ENCODE data around the gene RPH3AL.
"Not testable (repeated sequence)": the region's sequence is repeated elsewhere in the genome, so short reads cannot be mapped to it uniquely, and the experiment has no call there.

Gene RPH3AL

DNA sequence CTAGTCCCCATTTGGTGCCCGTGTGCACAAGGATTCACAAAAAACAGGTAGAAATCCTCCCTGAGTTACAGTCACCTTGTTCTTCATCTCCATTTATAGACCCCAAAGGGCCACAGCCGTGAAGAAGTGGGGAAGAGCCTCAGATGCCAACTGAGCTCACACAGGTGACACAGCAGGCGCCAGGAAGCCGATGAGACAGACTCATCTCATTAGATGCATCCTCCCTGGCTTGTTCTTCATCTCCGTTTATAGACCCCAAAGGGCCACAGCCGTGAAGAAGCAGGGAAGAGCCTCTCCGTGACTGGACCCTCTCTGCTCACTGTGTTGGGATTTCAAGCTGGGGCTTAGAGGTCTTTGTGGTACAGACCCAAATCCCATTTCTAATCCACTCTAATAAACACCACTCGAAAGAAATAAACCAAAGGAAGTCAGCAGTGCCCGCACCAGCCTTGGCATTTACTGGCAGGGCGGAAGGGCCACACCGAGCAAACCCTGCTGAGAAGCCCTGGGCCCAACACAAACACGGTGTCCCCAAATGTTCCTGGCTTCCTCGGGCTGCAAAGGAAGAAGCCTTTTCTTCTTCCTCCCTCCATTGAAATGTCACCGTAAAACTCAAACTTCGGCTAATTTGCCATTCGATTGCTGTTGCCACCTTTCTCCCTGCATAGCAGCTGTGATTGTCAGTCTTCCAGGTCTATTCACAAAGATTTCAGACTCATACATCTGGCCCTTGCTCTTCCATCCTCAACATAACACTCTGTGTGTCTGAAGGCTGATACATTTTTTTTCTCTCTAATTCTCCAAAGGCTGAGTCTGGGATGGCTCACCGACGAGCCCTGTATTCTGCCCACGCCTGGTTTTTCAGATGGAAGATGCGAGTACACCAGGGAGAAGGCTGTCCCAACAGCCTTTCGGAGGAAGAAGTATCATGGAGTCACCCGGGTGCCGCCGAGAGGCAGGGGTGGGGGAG, 126.2 kb downstream of the RPH3AL start:
- DNase-seq (ENCODE audit: low spot score), result no peak

DNA sequence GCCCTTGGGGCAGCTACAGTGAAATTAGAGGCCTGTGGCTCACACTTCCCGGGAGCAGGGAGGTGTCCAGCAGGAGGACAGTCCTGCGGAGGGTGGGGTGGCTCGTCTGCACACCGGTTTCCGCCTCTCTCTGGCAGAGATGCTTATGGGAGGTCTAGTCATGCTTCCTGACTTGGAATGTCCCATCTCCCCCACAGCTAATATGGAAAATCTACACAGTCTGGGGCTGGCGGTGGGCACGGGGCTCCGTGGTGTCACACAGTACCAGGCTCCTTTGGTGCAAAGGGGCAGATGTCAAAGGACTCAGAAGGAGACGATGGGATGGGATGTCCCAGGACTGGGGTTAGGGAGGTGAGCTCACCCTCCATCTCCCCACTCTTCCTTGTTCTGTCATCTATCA, 127.1 kb downstream of the RPH3AL start:
- DNase-seq (ENCODE audit: low spot score), result no peak

DNA sequence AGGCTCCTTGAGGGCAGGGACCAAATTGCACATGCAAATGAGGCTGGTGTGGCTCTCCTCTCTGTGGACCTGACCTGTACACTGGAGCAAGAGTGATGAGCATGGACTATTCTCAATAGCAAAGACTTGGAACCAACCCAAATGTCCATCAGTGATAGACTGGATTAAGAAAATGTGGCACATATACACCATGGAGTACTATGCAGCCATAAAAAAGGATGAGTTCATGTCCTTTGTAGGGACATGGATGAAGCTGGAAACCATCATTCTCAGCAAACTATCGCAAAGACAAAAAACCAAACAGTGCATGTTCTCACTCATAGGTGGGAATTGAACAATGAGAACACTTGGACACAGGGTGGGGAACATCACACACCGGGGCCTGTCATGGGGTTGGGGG, 128.0 kb downstream of the RPH3AL start:
- DNase-seq (ENCODE audit: low spot score), result not testable (repeated sequence)

DNA sequence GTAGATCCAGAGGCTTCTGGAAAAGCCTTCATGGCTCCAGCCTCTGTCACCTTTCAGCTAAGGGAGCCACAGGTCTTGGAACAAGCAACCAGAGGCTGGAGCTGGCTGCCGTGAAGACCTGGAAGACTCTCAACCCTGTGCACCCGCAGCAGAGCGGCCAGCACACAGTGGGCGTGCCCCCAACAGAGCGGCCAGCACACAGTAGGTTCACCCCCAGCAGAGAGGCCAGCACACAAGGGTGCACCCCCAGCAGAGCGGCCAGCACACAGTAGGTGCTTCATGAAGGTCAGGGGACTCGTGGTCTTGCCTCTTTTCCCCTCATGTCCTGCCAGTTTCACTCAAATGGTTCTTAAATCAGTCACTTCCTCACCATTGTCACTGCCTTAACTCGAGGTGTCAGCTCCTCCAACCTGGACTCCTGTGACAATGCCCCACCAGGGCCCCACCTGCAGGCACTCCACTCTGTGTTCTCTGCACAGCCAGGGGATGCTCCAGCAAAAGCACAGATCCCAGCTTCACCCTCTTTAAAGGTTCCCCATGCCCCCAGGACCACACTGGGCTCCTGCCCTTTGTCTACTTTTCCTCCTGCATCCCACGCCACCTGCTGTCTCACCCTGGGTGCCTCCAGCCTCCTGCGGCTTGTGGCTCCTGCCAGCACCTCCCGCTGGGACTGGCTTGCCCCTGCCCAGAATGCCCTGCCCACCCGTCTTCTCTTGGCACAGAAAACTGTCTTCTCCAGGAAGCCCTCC, 128.7 kb downstream of the RPH3AL start:
- no peak for DNase-seq (ENCODE audit: low spot score)

DNA sequence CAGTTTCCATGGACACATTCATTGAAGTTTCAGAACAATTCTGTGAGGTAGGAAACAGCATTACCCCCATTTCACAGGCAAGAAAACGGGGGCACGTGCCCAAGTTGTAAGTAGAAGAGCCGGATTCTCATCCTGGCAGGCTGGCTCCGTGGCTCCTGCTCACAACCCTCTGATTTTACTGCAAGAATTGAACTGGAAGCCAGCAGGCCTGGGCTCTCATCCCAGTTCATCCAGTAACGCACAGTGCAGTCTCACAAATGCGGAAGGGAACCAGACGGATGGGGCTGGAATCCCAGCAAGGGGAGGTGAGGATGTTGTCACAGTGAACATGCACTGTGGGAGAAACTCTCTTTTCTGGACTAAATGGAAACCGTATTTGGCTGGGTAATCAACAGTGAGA, 130.4 kb downstream of the RPH3AL start:
- no peak for DNase-seq (ENCODE audit: low spot score)

DNA sequence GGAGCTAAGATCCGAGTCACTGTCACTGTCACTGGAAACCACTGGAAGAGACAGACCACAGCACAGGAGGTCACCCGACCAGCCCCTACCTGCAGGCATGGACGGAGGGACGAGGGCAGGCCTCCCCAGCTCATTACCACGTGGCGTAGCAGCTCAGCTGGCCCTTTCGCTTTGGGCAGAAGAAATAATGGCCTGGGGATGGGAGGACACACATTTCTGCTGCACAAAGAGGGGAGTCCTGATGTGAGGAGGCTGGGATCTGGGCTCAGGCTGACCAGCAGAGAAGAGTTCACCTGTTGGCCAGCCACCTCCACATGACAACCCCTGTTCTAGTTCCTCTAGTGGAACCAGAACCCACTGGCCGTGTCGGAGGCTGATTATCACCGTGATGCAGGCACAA, 132.9 kb downstream of the RPH3AL start:
- DNase-seq (ENCODE audit: low spot score), result no peak

DNA sequence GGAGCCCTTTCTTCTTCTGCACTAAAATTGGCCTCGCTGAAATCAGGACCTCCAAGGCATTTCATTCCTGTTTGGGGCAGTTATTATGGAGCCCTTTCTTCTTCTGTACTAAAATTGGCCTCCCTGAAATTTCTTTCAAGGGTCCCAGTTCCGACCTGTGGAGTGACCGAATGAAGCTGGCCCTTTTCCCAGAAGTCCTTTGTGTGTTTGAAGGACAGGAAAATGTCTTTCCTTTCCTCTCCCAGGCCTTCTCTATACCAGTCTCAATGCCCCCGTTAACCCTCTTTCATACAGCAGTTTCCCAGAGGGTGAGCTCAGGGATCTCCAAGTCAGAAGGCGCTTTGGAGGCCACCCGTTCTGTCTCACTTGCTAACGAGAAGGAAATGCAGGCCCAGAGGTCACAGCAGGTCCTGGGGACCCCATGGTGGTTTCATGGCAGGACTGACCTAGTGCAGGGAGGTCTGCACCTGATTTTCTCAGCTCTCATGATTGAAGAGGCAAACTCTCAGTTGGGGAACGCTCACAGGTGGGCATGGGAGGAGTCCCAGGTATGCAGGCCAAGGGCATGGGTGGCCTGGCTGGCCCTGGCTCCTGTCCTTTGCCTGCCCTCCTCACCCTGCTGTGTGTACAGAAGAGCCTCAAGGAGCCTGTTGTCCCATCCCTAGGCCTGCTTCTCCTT, 134.0 kb downstream of the RPH3AL start:
- no peak for DNase-seq (ENCODE audit: low spot score)

DNA sequence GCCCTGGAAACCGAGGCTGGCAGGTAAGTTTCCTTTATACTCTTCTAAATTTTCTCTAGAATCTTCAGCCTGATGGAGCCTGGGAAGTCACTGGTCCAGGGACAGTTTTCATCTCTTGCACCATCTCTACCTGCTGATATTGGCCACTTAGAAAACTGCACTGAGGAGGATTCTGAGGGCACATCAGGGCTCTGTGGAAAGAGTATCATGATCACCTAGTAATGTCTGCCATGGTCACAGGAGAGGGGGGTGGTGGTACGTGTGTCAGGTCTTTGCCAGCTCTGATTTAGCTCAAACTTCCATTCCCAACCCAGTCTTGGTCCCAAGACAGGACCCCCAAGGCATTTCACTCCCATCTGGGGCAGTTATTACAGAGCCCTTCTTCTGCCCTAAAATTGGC, 136.0 kb downstream of the RPH3AL start:
- no peak for DNase-seq (ENCODE audit: low spot score)

DNA sequence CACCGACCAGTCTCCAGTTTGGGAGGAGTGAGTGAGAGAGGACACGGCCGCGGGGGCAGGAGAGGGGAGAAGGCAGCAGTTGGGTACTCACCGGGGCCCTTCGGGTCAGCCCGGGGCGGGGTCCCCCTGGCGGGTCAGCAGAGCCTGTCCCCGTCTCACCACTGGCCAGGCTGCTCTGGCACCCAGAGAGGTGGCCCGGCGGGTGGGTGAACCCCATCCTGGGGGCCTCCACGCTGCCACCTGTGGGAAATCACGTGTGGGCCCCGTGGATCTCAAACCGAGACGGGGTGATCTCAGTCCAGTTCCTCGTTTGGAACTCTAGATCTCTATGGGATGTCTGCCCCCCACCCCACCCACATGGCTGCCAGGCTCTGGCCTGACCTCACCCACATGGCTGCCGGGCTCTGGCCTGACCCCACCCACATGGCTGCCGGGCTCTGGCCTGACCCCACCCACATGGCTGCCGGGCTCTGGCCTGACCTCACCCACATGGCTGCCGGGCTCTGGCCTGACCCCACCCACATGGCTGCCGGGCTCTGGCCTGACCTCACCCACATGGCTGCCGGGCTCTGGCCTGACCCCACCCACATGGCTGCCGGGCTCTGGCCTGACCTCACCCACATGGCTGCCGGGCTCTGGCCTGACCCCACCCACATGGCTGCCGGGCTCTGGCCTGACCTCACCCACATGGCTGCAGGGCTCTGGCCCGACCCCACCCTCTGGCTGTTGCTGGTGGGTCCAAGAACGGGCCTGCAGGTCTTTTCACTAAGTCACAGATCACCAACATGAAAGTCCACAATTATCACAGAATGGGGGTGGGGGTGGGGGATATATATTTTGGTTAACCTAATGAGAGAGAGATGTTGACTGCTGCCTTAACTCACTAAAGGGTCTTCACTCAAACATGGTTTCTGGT, 136.8 kb downstream of the RPH3AL start:
- not testable (repeated sequence) for DNase-seq (ENCODE audit: low spot score)

DNA sequence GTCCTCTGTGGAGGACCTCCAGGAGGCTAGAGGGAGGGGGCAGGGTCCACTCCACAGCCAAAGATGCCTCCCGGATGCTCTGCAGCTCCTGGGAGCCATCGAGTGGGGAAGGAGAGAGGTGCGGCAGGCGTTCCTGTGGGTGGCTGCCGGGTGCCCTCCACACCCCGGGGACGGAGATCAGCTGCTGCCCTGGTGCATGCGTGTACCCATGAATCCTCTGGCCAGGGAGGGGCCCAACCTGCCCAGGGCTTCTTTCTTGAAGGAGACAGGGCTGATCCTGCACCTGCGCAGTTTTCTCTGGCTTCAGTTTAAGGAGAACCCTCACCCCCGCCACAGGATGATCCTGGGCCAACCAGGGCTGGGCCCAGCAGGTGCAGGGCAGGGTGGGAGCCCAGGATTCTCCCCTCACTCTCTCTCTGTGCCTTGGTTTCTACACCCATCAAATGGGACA, 137.7 kb downstream of the RPH3AL start:
- DNase-seq (ENCODE audit: low spot score), result no peak

DNA sequence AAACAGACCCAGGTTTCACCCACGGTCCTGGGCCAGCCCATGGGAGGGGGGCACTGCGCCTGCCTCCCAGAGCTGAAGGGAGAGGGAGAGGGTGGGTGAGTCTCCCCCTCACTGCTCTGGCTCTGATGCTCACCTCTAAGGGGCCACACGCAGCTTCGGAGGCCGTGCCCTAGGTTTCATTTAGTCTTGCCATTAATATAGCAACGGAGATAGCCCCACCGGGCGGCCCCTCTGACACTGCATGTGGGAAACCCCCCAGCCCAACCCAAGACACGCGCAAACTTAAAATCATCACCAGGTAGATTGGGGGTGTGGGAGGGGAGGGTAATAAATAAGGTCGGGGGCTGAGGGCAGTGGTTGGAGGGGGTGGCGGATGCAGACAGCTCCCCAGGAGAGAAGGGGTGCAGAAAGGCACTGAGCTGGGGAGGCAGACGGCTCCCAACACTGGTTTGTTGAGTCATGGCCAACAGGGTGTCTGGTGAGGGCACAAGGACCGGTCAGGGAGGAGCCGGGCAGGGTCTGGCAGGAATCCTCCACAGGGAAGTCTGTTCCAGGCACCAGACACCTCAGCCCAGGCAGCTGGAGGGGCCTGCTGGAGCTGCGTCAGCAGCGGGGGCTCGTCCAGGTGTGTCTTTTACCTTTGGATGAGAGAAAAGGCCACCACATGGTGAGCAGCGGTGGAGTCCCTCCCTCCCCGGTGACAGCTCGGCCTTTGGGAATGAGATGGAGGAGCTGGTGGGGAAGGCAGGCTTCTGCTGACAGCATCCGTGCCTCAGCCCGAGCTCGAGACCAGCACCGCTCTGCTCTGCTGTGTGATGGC, 139.1 kb downstream of the RPH3AL start:
- DNase-seq (ENCODE audit: low spot score), result no peak

DNA sequence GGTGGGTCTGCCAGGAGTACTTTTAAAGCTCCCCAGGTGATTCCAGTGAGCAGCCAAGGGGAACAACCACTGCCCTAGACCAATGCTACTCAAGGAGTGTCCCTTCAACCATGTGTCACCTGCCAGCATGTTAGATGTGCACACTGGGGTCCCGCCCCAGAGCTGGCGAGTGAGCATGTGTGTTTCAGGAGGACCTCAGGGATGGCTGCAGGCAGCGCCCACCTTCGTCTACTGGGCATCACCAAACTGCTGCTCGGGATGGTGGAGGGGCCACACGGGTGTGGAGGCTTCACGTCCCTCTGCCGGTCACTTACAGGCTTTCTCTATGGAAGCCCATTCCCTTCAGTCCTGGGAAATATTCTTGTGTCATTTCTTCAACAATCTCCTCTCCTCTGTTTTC, 142.2 kb downstream of the RPH3AL start:
- no peak for DNase-seq (ENCODE audit: low spot score)

DNA sequence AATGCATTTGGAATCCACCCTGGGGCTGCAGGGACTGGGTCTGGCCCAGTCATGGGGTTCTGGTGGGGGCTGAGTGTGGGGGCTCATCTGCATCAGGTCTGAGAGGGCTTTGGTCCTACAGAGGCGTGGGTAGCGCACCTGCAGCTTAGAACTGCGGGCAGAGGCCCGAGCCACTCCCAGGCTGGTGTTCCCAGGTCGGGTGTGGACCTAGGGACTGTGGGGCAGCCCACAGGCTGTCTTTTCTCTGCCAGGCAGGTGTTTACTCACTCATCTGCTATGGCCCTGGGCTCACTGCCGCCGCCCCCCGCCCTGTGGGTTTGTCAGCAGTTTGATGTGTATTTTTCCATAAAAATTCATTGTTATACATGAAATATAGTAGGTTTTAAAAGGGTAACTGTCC, 144.2 kb downstream of the RPH3AL start:
- no peak for DNase-seq (ENCODE audit: low spot score)

DNA sequence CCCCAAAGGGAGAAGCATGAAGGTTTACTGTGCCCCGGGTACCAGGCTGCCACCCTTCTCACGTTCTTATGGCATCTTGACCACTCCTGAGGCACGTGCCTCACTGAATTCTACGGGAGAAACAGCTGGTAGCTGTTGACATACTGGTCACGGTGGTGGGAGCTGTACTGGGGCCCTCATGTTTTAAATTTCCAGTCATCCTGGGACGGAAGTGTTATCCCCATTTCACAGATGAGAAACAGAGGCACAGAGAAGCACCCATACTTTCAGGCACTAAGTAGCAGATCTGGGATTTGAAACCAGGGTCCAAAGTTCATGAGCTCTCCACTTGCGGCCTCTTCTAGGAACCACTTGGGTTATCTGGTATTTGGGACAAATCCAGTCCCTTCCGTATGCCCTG, 144.8 kb downstream of the RPH3AL start:
- no peak for DNase-seq (ENCODE audit: low spot score)

DNA sequence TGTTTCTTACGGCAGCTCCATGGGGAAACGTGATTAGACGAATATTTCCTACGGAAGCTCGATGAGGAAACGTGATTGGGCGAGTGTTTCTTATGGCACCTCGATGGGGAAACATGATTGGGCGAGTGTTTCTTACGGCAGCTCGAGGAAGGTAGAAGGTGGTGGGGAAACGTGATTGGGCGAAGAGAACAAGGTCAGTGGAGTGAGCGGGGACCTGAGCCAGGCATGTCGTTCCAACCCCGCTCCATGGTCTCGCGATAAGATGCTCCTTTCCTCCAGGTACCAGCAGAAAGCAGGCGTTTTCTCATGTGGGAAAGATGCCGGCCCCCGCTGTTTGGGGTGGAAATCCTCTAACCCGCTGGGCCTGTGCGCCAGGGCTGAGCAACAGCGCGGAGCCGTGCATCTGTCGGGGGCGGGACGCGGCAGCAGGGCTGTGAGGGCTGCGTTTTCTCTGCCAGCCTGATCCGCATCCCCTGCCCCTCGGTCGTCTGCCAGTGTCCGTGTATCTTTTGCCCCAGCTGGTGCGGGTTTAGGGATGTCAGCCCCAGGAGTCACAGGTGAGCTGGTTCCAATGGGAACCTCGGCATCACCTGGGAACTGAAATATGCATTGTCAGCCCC, 145.6 kb downstream of the RPH3AL start:
- DNase-seq (ENCODE audit: low spot score), result no peak

DNA sequence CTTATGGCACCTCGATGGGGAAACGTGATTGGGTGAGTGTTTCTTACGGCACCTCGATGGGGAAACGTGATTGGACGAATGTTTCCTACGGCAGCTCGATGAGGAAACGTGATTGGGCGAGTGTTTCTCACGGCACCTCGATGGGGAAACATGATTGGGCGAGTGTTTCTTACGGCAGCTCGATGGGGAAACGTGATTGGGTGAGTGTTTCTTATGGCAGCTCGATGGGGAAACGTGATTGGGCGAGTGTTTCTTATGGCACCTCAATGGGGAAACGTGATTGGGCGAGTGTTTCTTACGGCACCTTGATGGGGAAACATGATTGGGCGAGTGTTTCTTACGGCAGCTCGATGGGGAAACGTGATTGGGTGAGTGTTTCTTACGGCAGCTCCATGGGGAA, 146.1 kb downstream of the RPH3AL start:
- DNase-seq (ENCODE audit: low spot score), result not testable (repeated sequence)

DNA sequence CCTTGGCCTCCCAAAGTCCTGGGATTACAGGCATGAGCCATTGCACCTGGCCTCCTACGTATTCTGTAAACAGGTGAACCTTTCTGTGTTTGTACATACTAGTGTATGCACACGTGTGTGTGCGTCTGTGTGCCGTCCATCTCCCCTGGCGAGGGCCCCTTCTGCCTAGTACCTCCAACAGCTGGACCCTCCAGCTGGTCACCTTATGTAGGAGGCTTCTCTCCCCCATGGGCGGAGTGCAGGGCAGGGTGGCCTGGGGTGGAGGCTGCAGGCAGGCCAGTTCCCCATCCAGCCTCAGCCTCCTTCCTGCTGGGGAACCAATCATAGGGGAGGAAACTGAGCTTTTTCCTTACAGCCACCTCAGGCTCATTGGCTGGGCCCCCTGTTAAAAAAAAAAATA, 146.8 kb downstream of the RPH3AL start:
- no peak for DNase-seq (ENCODE audit: low spot score)

DNA sequence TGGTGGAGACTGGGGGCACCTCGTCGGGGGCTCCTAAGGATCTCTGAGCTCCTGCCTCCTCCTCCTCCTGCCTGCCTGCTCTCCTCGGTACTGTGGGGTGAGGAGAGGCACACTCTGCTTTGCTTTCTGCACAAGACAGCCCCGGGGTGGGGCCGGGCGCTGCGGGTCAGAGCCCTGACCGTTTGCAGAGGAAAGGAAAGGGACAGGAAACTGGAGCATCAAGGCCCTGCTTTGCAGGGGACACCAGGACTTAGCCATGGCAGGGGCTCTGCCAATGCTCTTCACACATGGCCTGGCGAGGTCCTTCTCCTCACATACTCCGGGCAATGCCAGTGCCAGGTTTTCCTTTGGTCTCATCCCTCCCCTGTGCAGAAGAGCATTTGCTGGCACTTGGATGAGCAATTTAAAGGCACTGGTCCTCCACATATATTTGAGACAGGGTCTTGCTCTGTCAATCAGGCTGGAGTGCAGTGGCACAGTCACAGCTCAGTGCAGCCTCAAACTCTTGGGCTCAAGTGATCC, 147.4 kb downstream of the RPH3AL start:
- DNase-seq (ENCODE audit: low spot score), result no peak

DNA sequence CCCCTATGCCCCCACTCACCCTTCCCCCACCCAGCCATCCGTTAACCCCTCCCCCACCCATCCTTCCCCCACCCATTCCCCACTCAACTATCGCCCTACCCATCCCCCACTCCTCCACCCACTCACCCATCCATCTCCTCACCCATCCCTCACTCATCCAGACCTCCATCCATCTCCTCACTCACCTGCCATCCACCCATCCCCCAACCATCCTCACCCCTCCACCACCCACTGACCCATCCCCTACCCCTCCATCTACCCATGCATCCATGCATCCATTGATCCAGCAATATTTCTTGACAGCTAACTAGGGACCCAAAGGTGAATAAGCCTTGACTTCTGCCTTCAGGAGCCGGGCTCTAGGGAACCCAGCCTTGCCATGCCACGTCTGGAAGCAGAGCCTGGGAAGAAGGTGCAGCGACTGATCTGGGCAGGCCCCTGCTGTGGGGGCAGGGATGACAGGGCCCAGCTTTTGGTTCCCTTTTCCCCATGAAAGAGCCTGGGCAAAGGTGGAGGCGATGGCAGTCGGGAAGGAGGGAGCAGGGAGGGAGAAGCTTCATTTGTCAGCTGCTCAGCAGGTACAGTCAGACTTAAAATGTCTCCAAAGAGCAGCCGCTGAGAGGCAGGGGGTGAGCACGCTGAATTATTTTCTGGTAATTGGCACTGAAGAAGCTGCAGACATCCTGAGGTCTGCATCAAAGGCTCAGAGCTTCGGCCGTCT, 148.0 kb downstream of the RPH3AL start:
- no peak for DNase-seq (ENCODE audit: low spot score)

Data from CD4-positive, alpha-beta T cell treated with Interleukin-2 at 100 ng/mL for 4 hours (primary cell).